T-helper 2 cell treated with Interferon-gamma antibody and Interleukin-4, amounts not matched to agents 100 ng/mL and 5 ng/mL, for 36 hours (primary cell): Measurements from ENCODE around the gene MAD1L1. TPM values are rescaled to one million over a fixed set of nuclear protein-coding genes. Genes with fewer than 3 reads are reported as not detected.

ENCODE experiments used
- intact Hi-C: fragments of 100-400 bp; cut with micrococcal nuclease; formaldehyde crosslinking; loops from one replicate; pipeline ENCODE4 v1.15.1; 2023
- total RNA-seq: library from RNA; stranded (reverse); gene quantifications from 2 replicates; pipeline ENCODE4 v1.2.3, GENCODE V29; 2022

Gene MAD1L1
- total RNA-seq, 1 donor from 2014 or later = 130 TPM

- intact Hi-C loops = no loop called here
These were observed 182.8 kb downstream of the MAD1L1 start for GRCh38 chr7:2049782-2050510.

DNA sequence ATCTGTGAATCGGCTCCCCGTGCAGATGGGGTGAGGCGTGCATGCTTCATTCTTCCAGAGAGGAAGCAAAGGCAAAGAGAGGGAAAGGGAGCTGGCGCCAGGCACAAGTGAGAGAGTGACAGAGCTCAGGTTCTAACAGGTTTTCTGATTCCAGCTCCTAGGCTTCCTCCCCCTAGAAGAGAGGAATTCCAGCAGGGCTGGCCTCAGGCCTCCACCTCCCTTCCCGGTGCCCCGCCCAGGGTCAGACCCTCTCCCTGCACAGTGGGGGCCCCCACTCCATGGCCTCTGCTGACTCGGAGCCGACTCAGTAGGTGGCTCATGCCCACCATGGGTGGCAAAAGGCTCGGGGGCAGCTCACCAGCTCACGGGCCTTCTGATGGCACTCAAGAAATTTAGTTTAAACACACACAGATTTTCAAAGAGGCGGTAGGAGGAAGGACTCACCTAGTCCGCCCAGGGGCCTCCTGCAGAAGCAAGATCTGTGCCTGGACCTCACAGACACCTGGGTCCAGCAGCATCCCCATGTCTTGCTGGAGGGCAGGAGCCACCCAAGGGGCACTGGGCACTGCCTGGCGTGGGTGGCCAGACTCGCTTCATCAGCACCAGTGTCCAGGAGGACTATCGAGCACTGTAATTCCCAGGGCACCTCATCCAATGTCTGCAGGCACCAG is 183.5 kb downstream of the MAD1L1 start:
- intact Hi-C loops = no loop called here

- intact Hi-C loops = no loop called here
These were observed 184.2 kb downstream of the MAD1L1 start for GRCh38 chr7:2048531-2048930.

- intact Hi-C loops = no loop called here
These were observed 184.7 kb downstream of the MAD1L1 start for GRCh38 chr7:2048006-2048405.

- intact Hi-C loops = no loop called here
These were observed 185.9 kb downstream of the MAD1L1 start for GRCh38 chr7:2046581-2047565.

- intact Hi-C loops = no loop called here
These were observed 187.0 kb downstream of the MAD1L1 start for GRCh38 chr7:2045559-2046405.

DNA sequence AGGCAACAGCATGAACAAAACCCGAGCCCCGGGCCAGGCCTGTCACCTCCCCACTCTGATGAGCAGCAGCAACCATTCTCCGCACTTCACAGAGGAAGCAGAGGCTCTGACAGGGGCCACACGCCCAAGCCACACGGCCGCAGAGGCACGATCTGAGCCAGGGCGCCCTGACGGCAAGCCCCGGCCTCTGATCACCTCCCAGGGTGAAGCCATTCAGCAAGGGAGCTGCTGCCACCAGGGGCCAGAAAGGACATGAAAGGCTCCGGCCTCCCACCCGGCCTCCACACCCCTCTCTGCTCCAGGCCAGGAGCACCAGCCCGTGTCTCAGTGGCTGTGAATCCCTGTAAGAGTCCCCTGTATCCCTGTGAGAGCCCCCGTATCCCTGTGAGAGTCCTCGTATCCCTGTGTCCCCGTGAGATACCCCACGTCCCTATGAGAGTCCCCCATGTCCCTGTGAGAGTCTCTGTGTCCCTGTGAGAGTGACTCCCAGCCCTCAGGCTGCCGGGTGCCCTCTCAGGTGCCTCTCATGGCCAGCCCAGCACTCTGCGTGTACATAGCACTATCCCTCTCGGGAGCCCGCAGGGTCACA is 187.8 kb downstream of the MAD1L1 start:
- intact Hi-C loops = no loop called here

- intact Hi-C loops = no loop called here
These were observed 188.3 kb downstream of the MAD1L1 start for GRCh38 chr7:2044311-2044882.

GRCh38 chr7:2043316-2044039 is 189.3 kb downstream of the MAD1L1 start:
- intact Hi-C loops = no loop called here

GRCh38 chr7:2042650-2043049 is 190.1 kb downstream of the MAD1L1 start:
- intact Hi-C loops = no loop called here

DNA sequence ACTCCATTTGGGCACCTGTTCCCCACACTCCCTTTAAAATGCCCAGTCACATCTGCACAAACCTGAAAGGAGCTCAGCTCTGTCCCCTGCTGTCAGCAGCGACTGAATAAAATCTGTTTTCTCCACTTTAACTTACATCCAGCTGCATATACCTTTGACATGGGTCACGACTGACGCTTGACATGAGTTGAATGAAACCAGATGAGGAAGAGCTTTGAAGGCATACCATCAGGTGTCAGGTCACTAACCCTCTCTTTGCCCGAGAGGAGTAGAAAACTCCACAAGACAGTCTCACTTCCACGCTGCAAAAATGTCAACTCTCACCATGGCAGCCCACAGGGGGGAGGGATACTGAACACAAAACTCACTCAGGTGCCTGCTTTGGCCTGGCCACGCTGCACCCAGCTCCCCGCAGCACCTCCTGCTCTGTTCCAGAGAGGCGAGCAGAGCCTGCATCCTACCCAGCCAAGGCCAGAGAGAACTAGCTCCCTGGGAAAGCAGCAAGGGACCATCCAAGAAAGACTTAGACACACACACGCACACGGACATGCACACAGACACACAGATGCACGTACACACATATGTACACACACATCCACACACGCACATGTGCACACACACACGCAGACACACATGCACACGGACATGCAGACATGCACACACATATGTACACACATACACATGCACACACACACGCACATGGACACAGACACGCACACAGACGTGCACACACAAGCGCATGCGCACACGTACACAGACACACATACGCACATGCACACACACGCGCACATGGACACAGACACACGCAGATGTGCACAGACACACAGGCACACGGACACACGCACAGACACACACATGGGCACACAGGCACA is 191.0 kb downstream of the MAD1L1 start:
- intact Hi-C loops = no loop called here

DNA sequence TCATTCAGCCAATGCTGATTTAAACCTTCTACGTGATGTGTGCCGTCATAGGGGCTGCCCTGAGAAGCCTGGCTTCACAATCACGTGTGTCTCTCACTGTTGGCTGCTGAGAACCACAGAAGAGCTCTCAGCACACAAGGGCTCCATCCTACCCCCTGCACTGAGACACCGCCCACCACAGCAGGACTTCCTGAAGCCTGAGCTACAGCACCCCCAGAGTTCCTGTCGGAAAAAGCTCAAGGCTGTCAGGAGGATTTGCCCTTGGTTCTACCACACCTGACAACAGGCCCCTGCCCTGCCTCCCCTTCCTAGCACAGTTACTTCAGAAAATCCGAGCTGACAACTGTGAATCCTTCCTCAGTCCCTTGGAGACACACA is 191.9 kb downstream of the MAD1L1 start:
- intact Hi-C loops = no loop called here

GRCh38 chr7:2040201-2040892 is 192.4 kb downstream of the MAD1L1 start:
- intact Hi-C loops = no loop called here

- intact Hi-C loops = loop anchor here (2.0 kb wide), 1 partner anchor 98 kb away; no protein-coding TSS in a partner anchor
These were observed 193.6 kb downstream of the MAD1L1 start for GRCh38 chr7:2038931-2039728.

- intact Hi-C loops = loop anchor here (2.0 kb wide), 1 partner anchor 97 kb away; no protein-coding TSS in a partner anchor
These were observed 194.8 kb downstream of the MAD1L1 start for GRCh38 chr7:2037808-2038522.

GRCh38 chr7:2037301-2037807 is 195.4 kb downstream of the MAD1L1 start:
- intact Hi-C loops = no loop called here
